Measurements from ENCODE around the gene RYR2. TPM values are rescaled to one million over a fixed set of nuclear protein-coding genes. Genes with fewer than 3 reads are reported as not detected.

The RYR2 gene
- total RNA-seq, 4 donors from 2014 or later: 1.2 to 7.0 (median 2.5) TPM

GRCh38 chr1:237705462-237705861, 663.5 kb downstream of the RYR2 start:
- Histone ChIP-seq H3K36me3 (no peaks in the 10 kb centered on the region), H3K4me1 (no peaks in the 10 kb centered on the region), H3K27ac (no peak overlapping the region), H3K9me3 (no peaks in the 10 kb centered on the region), H3K27me3 (no peaks in the 10 kb centered on the region), H3K4me3 (no peak overlapping the region)
- intact Hi-C loops (cut with DNase I; ENCODE audit: low total_unique reads) (no loop called here), in situ Hi-C loops (cut with MboI; ENCODE audit: low pct_ligation_motif_present in 1 of 4, low pct_unique_long_range_greater_than_20kb in 1 of 4, low sequenced_read_pairs in 3 of 4) (no loop called here)
- no peak for DNase-seq
- 80 to 88% methylated on average over 3 to 4 of the region's 4 CpGs for WGBS, 2 donors (ENCODE audit: low coverage in 1 of 2)
- TF ChIP-seq CTCF (IDR thresholded peaks at IDR 0.05) (no peak), POLR2A (IDR thresholded peaks at IDR 0.05) (no peak), POLR2AphosphoS5 (IDR thresholded peaks at IDR 0.05) (no peak), EP300 (IDR thresholded peaks at IDR 0.05; ENCODE audit: low read depth) (no peak)

GRCh38 chr1:237709355-237709754, 667.4 kb downstream of the RYR2 start:
- Histone ChIP-seq H3K4me1 (no peaks in the 10 kb centered on the region), H3K27ac (no peak overlapping the region), H3K36me3 (no peaks in the 10 kb centered on the region), H3K4me3 (no peak overlapping the region), H3K9me3 (no peaks in the 10 kb centered on the region), H3K27me3 (no peaks in the 10 kb centered on the region)
- in situ Hi-C loops (cut with MboI; ENCODE audit: low pct_ligation_motif_present in 1 of 4, low pct_unique_long_range_greater_than_20kb in 1 of 4, low sequenced_read_pairs in 3 of 4): no loop called here
- WGBS, 2 donors (ENCODE audit: low coverage in 1 of 2): 31 to 43% methylated on average over 2 to 3 of the region's 3 CpGs
- DNase-seq: no peak
- no peak for TF ChIP-seq POLR2A (IDR thresholded peaks at IDR 0.05)
- intact Hi-C loops (cut with DNase I; ENCODE audit: low total_unique reads): no loop called here

GRCh38 chr1:237711281-237711680, 669.3 kb downstream of the RYR2 start:
- no peaks in the 10 kb centered on the region for H3K9me3 ChIP-seq
- in situ Hi-C loops (cut with MboI; ENCODE audit: low pct_ligation_motif_present in 1 of 4, low pct_unique_long_range_greater_than_20kb in 1 of 4, low sequenced_read_pairs in 3 of 4) (no loop called here), intact Hi-C loops (cut with DNase I; ENCODE audit: low total_unique reads) (no loop called here)
- no peak overlapping the region for H3K27ac ChIP-seq
- no peaks in the 10 kb centered on the region for H3K27me3 ChIP-seq
- no peak overlapping the region for H3K4me3 ChIP-seq
- DNase-seq: no peak
- WGBS, 2 donors (ENCODE audit: low coverage in 1 of 2): 88 to 92% methylated on average over 3 of the region's 3 CpGs
- H3K36me3 ChIP-seq: no peaks in the 10 kb centered on the region
- no peaks in the 10 kb centered on the region for H3K4me1 ChIP-seq
- TF ChIP-seq POLR2A (IDR thresholded peaks at IDR 0.05) (no peak), EP300 (IDR thresholded peaks at IDR 0.05; ENCODE audit: low read depth) (no peak), CTCF (IDR thresholded peaks at IDR 0.05) (no peak), POLR2AphosphoS5 (IDR thresholded peaks at IDR 0.05) (no peak)

GRCh38 chr1:237712082-237712481, 670.1 kb downstream of the RYR2 start:
- in situ Hi-C loops (cut with MboI; ENCODE audit: low pct_ligation_motif_present in 1 of 4, low pct_unique_long_range_greater_than_20kb in 1 of 4, low sequenced_read_pairs in 3 of 4): no loop called here
- H3K27ac ChIP-seq: no peak overlapping the region
- no peaks in the 10 kb centered on the region for H3K36me3 ChIP-seq
- DNase-seq: no peak
- WGBS, 2 donors (ENCODE audit: low coverage in 1 of 2): 53 to 73% methylated on average over 5 to 6 of the region's 6 CpGs
- H3K27me3 ChIP-seq: no peaks in the 10 kb centered on the region
- TF ChIP-seq EP300 (IDR thresholded peaks at IDR 0.05; ENCODE audit: low read depth): no peak
- no peak for TF ChIP-seq POLR2A (IDR thresholded peaks at IDR 0.05)
- no peak for TF ChIP-seq CTCF (IDR thresholded peaks at IDR 0.05)
- TF ChIP-seq POLR2AphosphoS5 (IDR thresholded peaks at IDR 0.05): no peak
- H3K4me1 ChIP-seq: no peaks in the 10 kb centered on the region
- intact Hi-C loops (cut with DNase I; ENCODE audit: low total_unique reads): no loop called here
- no peaks in the 10 kb centered on the region for H3K9me3 ChIP-seq
- no peak overlapping the region for H3K4me3 ChIP-seq

- Histone ChIP-seq H3K4me1 (no peaks in the 10 kb centered on the region), H3K9me3 (no peaks in the 10 kb centered on the region), H3K27me3 (no peaks in the 10 kb centered on the region), H3K36me3 (no peaks in the 10 kb centered on the region), H3K27ac (no peak overlapping the region), H3K4me3 (no peak overlapping the region)
- in situ Hi-C loops (cut with MboI; ENCODE audit: low pct_ligation_motif_present in 1 of 4, low pct_unique_long_range_greater_than_20kb in 1 of 4, low sequenced_read_pairs in 3 of 4): no loop called here
- intact Hi-C loops (cut with DNase I; ENCODE audit: low total_unique reads): no loop called here
- TF ChIP-seq EP300 (IDR thresholded peaks at IDR 0.05; ENCODE audit: low read depth) (no peak), CTCF (IDR thresholded peaks at IDR 0.05) (no peak), POLR2A (IDR thresholded peaks at IDR 0.05) (no peak), POLR2AphosphoS5 (IDR thresholded peaks at IDR 0.05) (no peak)
- 63 to 83% methylated on average over 5 of the region's 5 CpGs for WGBS, 2 donors (ENCODE audit: low coverage in 1 of 2)
- DNase-seq: no peak
Measured at GRCh38 chr1:237712586-237713157, 670.7 kb downstream of the RYR2 start.
